Activated gamma-delta T cell (primary cell): Measurements from ENCODE around the gene INTS3.
"Not testable (repeated sequence)": the region's sequence is repeated elsewhere in the genome, so short reads cannot be mapped to it uniquely, and the experiment has no call there.

Experiments
- DNase-seq: peaks from one replicate; lab custom pipeline; 2025; lab: John Stamatoyannopoulos, UW

INTS3 gene

GRCh38 chr1:153752072-153752471 is 24.2 kb downstream of the INTS3 start:
- DNase-seq = no peak

- no peak for DNase-seq
These were observed 24.8 kb downstream of the INTS3 start for GRCh38 chr1:153752571-153753195.

- no peak for DNase-seq
These were observed 26.4 kb downstream of the INTS3 start for GRCh38 chr1:153754266-153754665.

GRCh38 chr1:153760440-153760839 is 32.6 kb downstream of the INTS3 start:
- no peak for DNase-seq

GRCh38 chr1:153763365-153764225 is 35.7 kb downstream of the INTS3 start:
- no peak for DNase-seq

GRCh38 chr1:153764310-153764709 is 36.5 kb downstream of the INTS3 start:
- DNase-seq = no peak

- not testable (repeated sequence) for DNase-seq
These were observed 38.8 kb downstream of the INTS3 start for GRCh38 chr1:153766663-153767062.

GRCh38 chr1:153767519-153767918 is 39.7 kb downstream of the INTS3 start:
- no peak for DNase-seq

GRCh38 chr1:153768316-153769181 is 40.7 kb downstream of the INTS3 start:
- DNase-seq = no peak

- no peak for DNase-seq
These were observed 41.4 kb downstream of the INTS3 start for GRCh38 chr1:153769221-153769620.

GRCh38 chr1:153770797-153771196 is 42.9 kb downstream of the INTS3 start:
- DNase-seq = no peak

- no peak for DNase-seq
These were observed 43.4 kb downstream of the INTS3 start for GRCh38 chr1:153771261-153771660.

GRCh38 chr1:153771841-153772593 is 44.2 kb downstream of the INTS3 start:
- DNase-seq = no peak

- DNase-seq = no peak
These were observed 45.5 kb downstream of the INTS3 start for GRCh38 chr1:153773096-153773921.

GRCh38 chr1:153774026-153774595 is 46.3 kb downstream of the INTS3 start:
- DNase-seq = no peak

- DNase-seq = no peak
These were observed 47.1 kb downstream of the INTS3 start, which contains the start of gene SLC27A3 for GRCh38 chr1:153774780-153775457. SLC27A3 (plus strand) TSS chr1:153775407; CDS start chr1:153775498, 91 bp downstream.

GRCh38 chr1:153775458-153776327 is 47.8 kb downstream of the INTS3 start:
- peak; percentile 64 for DNase-seq

GRCh38 chr1:153776352-153776751 is 48.5 kb downstream of the INTS3 start:
- no peak for DNase-seq
